ENCODE data around the gene SBK3. TPM values are rescaled to one million over a fixed set of nuclear protein-coding genes. Genes with fewer than 3 reads are reported as not detected.
"Not testable (repeated sequence)": the region's sequence is repeated elsewhere in the genome, so short reads cannot be mapped to it uniquely, and the experiment has no call there.

Gene SBK3
- total RNA-seq, 2 experiments from 2014 or later, result 0.34 TPM; not detected in 1

GRCh38 chr19:55535965-55536350, 9.4 kb downstream of the SBK3 start:
- H2AFZ ChIP-seq (ENCODE audit: low read length), result no peak overlapping the region
- DNase-seq (ENCODE audit: low spot score), result no peak
- intact Hi-C loops (cut with micrococcal nuclease; ENCODE audit: unreplicated experiment), result no loop called here
- no peaks in the 10 kb centered on the region for H3K79me2 ChIP-seq (ENCODE audit: insufficient read depth, low read depth, low read length)
- H3K4me2 ChIP-seq (ENCODE audit: low read length), result no peak overlapping the region
- H3K27ac ChIP-seq (ENCODE audit: low read depth, low read length, poor library complexity, severe bottlenecking), result no peak overlapping the region
- no peaks in the 10 kb centered on the region for H3K4me1 ChIP-seq (ENCODE audit: insufficient read depth, low read length, poor library complexity, severe bottlenecking)
- H3K9me2 ChIP-seq (ENCODE audit: insufficient read depth, low read length), result no peaks in the 10 kb centered on the region
- no TSS peak for BruUV-seq (replicated peaks)
- H3K4me3 ChIP-seq (ENCODE audit: low read depth, low read length, poor library complexity, severe bottlenecking), result no peak overlapping the region
- H3K36me3 ChIP-seq (ENCODE audit: insufficient read depth, low read length), result no peaks in the 10 kb centered on the region
- ChIA-PET CTCF (ENCODE audit: unreplicated experiment) (no interaction called here), POLR2A (interaction anchor here (0.6 kb wide), 1 partner anchor 24 kb away, joined by 3 read pairs; no protein-coding TSS in a partner anchor)
- no peak for TF ChIP-seq CTCF (conservative IDR thresholded peaks at IDR 0.05; ENCODE audit: low read length)
- TF ChIP-seq EZH2phosphoT487 (IDR thresholded peaks at IDR 0.05; ENCODE audit: borderline replicate concordance, low read depth, low read length), result no peak
- no peaks in the 10 kb centered on the region for H4K20me1 ChIP-seq (ENCODE audit: insufficient read depth, low read length)
- H3K9me3 ChIP-seq (ENCODE audit: low read length), result no peaks in the 10 kb centered on the region

- no peaks in the 10 kb centered on the region for H3K9me3 ChIP-seq (ENCODE audit: low read length)
- no peak for DNase-seq (ENCODE audit: low spot score)
- no peaks in the 10 kb centered on the region for H3K4me1 ChIP-seq (ENCODE audit: insufficient read depth, low read length, poor library complexity, severe bottlenecking)
- H4K20me1 ChIP-seq (ENCODE audit: insufficient read depth, low read length), result no peaks in the 10 kb centered on the region
- H3K79me2 ChIP-seq (ENCODE audit: insufficient read depth, low read depth, low read length), result no peaks in the 10 kb centered on the region
- H3K36me3 ChIP-seq (ENCODE audit: insufficient read depth, low read length), result no peaks in the 10 kb centered on the region
- ChIA-PET CTCF (ENCODE audit: unreplicated experiment) (no interaction called here), POLR2A (interaction anchor here (0.6 kb wide), 1 partner anchor 23 kb away, joined by 3 read pairs; no protein-coding TSS in a partner anchor)
- no peak overlapping the region for H3K27ac ChIP-seq (ENCODE audit: low read depth, low read length, poor library complexity, severe bottlenecking)
- BruUV-seq (replicated peaks), result no TSS peak
- TF ChIP-seq EZH2phosphoT487 (IDR thresholded peaks at IDR 0.05; ENCODE audit: borderline replicate concordance, low read depth, low read length), result no peak
- TF ChIP-seq CTCF (conservative IDR thresholded peaks at IDR 0.05; ENCODE audit: low read length), result no peak
- no peak overlapping the region for H3K4me3 ChIP-seq (ENCODE audit: low read depth, low read length, poor library complexity, severe bottlenecking)
- no peak overlapping the region for H2AFZ ChIP-seq (ENCODE audit: low read length)
- intact Hi-C loops (cut with micrococcal nuclease; ENCODE audit: unreplicated experiment), result no loop called here
- no peaks in the 10 kb centered on the region for H3K9me2 ChIP-seq (ENCODE audit: insufficient read depth, low read length)
- no peak overlapping the region for H3K4me2 ChIP-seq (ENCODE audit: low read length)
Observed at GRCh38 chr19:55535173-55535964, 10.0 kb downstream of the SBK3 start.

- not testable (repeated sequence) for BruUV-seq (replicated peaks); DNase-seq (ENCODE audit: low spot score)
Observed at GRCh38 chr19:55534280-55534679, 11.1 kb downstream of the SBK3 start.

More at GRCh38 chr19:55534280-55534679, 11.1 kb downstream of the SBK3 start:
- H3K4me3 ChIP-seq (ENCODE audit: low read depth, low read length, poor library complexity, severe bottlenecking); H3K27ac ChIP-seq (ENCODE audit: low read depth, low read length, poor library complexity, severe bottlenecking); H3K4me1 ChIP-seq (ENCODE audit: insufficient read depth, low read length, poor library complexity, severe bottlenecking); H3K9me3 ChIP-seq (ENCODE audit: low read length); POLR2A ChIA-PET; H4K20me1 ChIP-seq (ENCODE audit: insufficient read depth, low read length); H3K4me2 ChIP-seq (ENCODE audit: low read length); H3K9me2 ChIP-seq (ENCODE audit: insufficient read depth, low read length); intact Hi-C loops (cut with micrococcal nuclease; ENCODE audit: unreplicated experiment); H3K36me3 ChIP-seq (ENCODE audit: insufficient read depth, low read length); CTCF ChIA-PET (ENCODE audit: unreplicated experiment); H3K79me2 ChIP-seq (ENCODE audit: insufficient read depth, low read depth, low read length); H2AFZ ChIP-seq (ENCODE audit: low read length): not testable (repeated sequence)
